K562 treated with DMSO at 1 percent for 4 hours (cell line): ENCODE data around the gene FOXL2. TPM values are rescaled to one million over a fixed set of nuclear protein-coding genes. Genes with fewer than 3 reads are reported as not detected.

Source experiments
- total RNA-seq: library from RNA; unstranded; fragments of 300-600 nt; gene quantifications from 2 replicates; pipeline ENCODE4 v1.2.3, GENCODE V29; 2022; ENCODE audit not compliant: insufficient read depth

Gene FOXL2
- 24.2 and 29.3 TPM in 2 replicates for total RNA-seq

GRCh38 chr3:138946663-138947494, at the start of gene FOXL2, which contains the start of gene FOXL2NB:
Gene FOXL2, minus strand, starts transcription at chr3:138947137. Its CDS starts 415 bp downstream, at chr3:138946722.
Gene FOXL2NB, plus strand, starts transcription at chr3:138947217. Its CDS starts 148 bp downstream, at chr3:138947365.

Other genes starting within 250 kb of the FOXL2 start
- 31.0 and 39.2 TPM in 2 replicates for gene PIK3CB, start 112.2 kb downstream of the FOXL2 start, total RNA-seq
- gene FOXL2NB, start 80 bp upstream of the FOXL2 start, total RNA-seq, result 5.5 and 11.0 TPM in 2 replicates
- gene PRR23A, start 59.1 kb upstream of the FOXL2 start, total RNA-seq, result not detected in 2 replicates
- not detected in 2 replicates for gene PRR23B, start 73.8 kb upstream of the FOXL2 start, total RNA-seq
- gene PRR23C, start 97.8 kb upstream of the FOXL2 start, total RNA-seq, result not detected in 2 replicates